AG04450 (cell line): ENCODE results near the gene SLC26A1. TPM values are rescaled to one million over a fixed set of nuclear protein-coding genes. Genes with fewer than 3 reads are reported as not detected.
"Not testable (repeated sequence)": the region's sequence is repeated elsewhere in the genome, so short reads cannot be mapped to it uniquely, and the experiment has no call there.

Experiments
- CTCF ChIA-PET: fragments of 300-600, 350-600 bp; formaldehyde crosslinking; extraction: SDS; loops from one replicate; lab custom pipeline; 2022; ENCODE audit warnings: antibody characterized with exemption, inconsistent platforms; lab: Charles Lee
- POLR2A ChIA-PET: fragments of 350-600 bp; formaldehyde crosslinking; extraction: SDS; loops from one replicate; lab custom pipeline; 2021; ENCODE audit warnings: antibody characterized with exemption, inconsistent platforms; lab: Yijun Ruan, JAX
- DNase-seq: peaks from one replicate; pipeline ENCODE4 v3.0.0-alpha.2; 2011; ENCODE audit warnings: low read depth, low spot score
- H3K27ac ChIP-seq: one replicate; pipeline ENCODE4 v1.5.1; 2012; ENCODE audit warnings: low read depth, low read length, control low read depth
- H3K27me3 ChIP-seq: one replicate; pipeline ENCODE4 v1.6.0; 2012; ENCODE audit warnings: low read length; ENCODE audit not compliant: control insufficient read depth, insufficient read depth
- H3K4me3 ChIP-seq: 2 replicates; pipeline ENCODE4 v1.5.1; 2011; ENCODE audit warnings: mild to moderate bottlenecking, low read depth, low read length, control low read depth
- H3K9me3 ChIP-seq: 2 replicates; pipeline ENCODE4 v1.5.1; 2012; ENCODE audit warnings: low read length; ENCODE audit not compliant: control insufficient read depth, insufficient read depth
- polyA plus RNA-seq: library from polyadenylated mRNA; depleted of rRNA; stranded (reverse); fragments of >200 nt; gene quantifications from 2 replicates; pipeline ENCODE4 v1.2.3, GENCODE V29; 2011
- TF ChIP-seq, protein P1 (sequence below): IDR thresholded peaks from 2 replicates; pipeline ENCODE4 v1.5.1; 2011; ENCODE audit warnings: low read depth, low read length, control low read depth, inconsistent platforms

SLC26A1 gene
- polyA plus RNA-seq, 1 experiment, result 0.05 TPM

DNA sequence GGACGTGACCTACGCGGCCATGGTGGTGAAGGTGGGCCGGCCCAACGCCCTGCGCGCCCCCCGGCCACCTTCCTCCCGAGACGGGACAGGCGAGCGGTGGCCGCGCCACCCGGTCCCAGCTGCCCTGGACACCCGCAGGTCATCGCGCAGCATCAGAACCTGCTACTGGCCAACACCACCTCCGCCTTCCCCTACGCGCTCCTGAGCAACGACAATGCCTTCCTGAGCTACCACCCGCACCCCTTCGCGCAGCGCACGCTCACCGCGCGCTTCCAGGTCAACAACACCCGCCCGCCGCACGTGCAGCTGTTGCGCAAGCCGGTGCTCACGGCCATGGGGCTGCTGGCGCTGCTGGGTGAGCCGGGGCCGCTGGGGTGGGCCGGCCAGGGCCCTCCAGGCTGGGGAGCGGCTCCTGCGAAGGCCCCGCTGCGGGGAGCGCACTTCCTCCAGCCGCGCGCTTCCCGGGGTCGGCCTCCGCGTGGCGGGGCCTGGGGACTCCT lies 9.0 kb upstream of the SLC26A1 start:
- peaks cover 69% of the 10 kb centered on the region for H3K27me3 ChIP-seq
- ChIA-PET CTCF (no interaction called here), POLR2A (interaction anchor here (1.4 kb wide), 1 partner anchor 14 kb away, joined by 4 read pairs; no protein-coding TSS in a partner anchor)
- peaks cover 8% of the 10 kb centered on the region for H3K9me3 ChIP-seq
- no peak for DNase-seq
- TF ChIP-seq, protein P1, sequence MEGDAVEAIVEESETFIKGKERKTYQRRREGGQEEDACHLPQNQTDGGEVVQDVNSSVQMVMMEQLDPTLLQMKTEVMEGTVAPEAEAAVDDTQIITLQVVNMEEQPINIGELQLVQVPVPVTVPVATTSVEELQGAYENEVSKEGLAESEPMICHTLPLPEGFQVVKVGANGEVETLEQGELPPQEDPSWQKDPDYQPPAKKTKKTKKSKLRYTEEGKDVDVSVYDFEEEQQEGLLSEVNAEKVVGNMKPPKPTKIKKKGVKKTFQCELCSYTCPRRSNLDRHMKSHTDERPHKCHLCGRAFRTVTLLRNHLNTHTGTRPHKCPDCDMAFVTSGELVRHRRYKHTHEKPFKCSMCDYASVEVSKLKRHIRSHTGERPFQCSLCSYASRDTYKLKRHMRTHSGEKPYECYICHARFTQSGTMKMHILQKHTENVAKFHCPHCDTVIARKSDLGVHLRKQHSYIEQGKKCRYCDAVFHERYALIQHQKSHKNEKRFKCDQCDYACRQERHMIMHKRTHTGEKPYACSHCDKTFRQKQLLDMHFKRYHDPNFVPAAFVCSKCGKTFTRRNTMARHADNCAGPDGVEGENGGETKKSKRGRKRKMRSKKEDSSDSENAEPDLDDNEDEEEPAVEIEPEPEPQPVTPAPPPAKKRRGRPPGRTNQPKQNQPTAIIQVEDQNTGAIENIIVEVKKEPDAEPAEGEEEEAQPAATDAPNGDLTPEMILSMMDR, result no peak
- H3K4me3 ChIP-seq, result no peak overlapping the region
- no peak overlapping the region for H3K27ac ChIP-seq

DNA sequence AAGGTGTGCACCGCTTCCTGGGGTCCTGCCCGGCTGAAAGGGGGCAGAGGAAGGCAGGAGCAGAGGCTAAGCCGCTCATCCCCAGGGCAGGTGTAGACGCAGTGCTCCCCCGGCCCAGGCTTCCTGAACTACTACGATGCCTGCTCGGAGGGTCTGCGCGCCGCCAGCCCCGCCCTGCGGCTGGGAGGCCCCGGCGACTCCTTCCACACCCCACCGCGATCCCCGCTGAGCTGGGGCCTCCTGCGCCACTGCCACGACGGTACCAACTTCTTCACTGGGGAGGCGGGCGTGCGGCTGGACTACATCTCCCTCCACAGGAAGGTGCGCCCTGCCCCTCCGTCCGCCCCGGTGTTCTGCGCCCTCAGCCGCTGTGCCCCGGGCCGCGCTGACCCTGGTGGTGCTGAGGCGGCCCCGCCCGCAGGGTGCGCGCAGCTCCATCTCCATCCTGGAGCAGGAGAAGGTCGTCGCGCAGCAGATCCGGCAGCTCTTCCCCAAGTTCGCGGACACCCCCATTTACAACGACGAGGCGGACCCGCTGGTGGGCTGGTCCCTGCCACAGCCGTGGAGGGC lies 8.4 kb upstream of the SLC26A1 start:
- ChIA-PET POLR2A (interaction anchor here (1.4 kb wide), 1 partner anchor 14 kb away, joined by 4 read pairs; no protein-coding TSS in a partner anchor), CTCF (no interaction called here)
- TF ChIP-seq, protein P1, result no peak
- H3K27me3 ChIP-seq, result peaks cover 68% of the 10 kb centered on the region
- peaks cover 3% of the 10 kb centered on the region for H3K9me3 ChIP-seq
- no peak overlapping the region for H3K27ac ChIP-seq
- no peak overlapping the region for H3K4me3 ChIP-seq
- no peak for DNase-seq

DNA sequence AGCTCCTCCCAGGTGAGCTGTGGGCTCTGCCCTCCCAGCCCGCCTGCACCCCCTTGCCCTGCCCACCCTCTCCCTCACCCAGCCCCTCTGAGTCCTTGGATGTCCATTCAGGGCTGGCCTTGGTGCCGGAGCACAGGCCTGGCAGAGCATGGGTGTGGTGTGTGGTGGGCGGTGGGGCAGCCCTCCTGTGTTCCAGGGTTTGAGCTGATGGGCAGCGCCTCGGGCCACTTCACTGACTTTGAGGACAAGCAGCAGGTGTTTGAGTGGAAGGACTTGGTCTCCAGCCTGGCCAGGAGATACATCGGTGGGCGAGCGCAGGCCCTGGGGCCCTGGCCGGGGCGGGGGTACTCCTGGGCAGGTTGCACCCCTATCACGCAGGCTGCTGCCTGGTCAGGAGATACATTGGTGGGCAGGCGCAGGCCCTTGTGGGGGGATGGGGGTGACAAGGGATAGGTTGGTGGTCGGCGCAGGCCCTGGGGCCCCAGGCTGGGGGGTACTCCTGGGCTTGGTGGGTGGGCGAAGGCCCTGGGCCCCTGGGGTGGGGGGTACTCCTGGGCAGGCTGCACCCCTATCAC lies 7.6 kb upstream of the SLC26A1 start:
- Histone ChIP-seq H3K27ac (no peak overlapping the region), H3K27me3 (peaks cover 74% of the 10 kb centered on the region), H3K9me3 (no peaks in the 10 kb centered on the region; the same call in 1 of the 2 replicates), H3K4me3 (no peak overlapping the region)
- DNase-seq, result no peak
- CTCF ChIA-PET, result no interaction called here
- POLR2A ChIA-PET, result no interaction called here
- TF ChIP-seq, protein P1, result no peak

DNA sequence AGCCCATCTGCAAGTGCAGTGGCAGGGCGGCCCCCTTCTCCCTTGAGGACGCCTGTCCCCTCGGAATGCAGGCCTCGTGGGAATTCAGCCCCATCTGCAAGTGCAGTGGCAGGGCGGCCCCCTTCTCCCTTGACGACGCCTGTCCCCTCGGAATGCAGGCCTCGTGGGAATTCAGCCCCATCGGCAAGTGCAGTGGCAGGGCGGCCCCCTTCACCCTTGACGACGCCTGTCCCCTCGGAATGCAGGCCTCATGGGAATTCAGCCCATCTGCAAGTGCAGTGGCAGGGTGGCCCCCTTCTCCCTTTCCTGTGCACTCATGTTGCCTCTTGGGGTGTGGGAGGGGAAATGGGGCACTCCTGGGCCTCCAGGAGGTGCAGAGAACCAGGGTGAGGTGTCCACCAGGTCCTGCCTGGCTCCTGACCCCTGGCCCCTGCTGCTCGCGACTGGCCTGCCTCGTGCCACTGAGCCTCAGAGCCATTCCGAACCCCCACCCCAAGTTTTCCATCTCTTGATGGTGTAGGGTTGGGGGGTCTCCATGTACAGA lies 6.8 kb upstream of the SLC26A1 start:
- no peak for DNase-seq
- CTCF ChIA-PET, result no interaction called here
- no peak overlapping the region for H3K4me3 ChIP-seq
- POLR2A ChIA-PET, result no interaction called here
- H3K27ac ChIP-seq, result no peak overlapping the region
- H3K27me3 ChIP-seq, result peaks cover 68% of the 10 kb centered on the region
- no peaks in the 10 kb centered on the region; the same call in 1 of the 2 replicates for H3K9me3 ChIP-seq
- TF ChIP-seq, protein P1, result no peak

DNA sequence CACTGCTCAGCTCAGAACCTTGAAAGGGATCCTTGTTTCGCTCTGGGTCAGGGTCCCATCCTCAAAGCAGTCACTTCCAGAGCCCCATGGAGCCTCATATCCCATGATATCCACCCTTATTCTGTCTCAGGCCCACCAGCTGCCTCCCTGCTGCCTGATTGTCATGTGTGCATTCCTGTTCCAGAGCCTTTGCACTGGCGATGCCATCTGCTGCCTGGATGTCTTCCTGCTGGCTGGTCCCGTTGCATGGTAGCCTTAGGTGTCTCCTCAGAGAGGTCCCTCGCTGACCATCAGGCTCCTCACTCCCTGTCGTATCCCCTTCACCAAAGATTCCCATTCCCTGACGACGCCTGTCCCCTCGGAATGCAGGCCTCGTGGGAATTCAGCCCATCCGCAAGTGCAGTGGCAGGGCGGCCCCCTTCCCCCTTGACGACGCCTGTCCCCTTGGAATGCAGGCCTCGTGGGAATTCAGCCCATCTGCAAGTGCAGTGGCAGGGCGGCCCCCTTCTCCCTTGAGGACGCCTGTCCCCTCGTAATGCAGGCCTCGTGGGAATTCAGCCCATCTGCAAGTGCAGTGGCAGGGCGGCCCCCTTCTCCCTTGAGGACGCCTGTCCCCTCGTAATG lies 6.1 kb upstream of the SLC26A1 start:
- ChIA-PET CTCF (interaction anchor here (0.6 to 1.5 kb wide), 2 partner anchors 12 to 34 kb away, joined by 5 read pairs; no protein-coding TSS in a partner anchor), POLR2A (interaction anchor here (0.6 to 1.1 kb wide), 2 partner anchors 12 to 242 kb away, joined by 3 read pairs; partner anchors contain the start of gene IDUA)
- not testable (repeated sequence) for DNase-seq, H3K27ac ChIP-seq, H3K9me3 ChIP-seq, H3K4me3 ChIP-seq
- H3K27me3 ChIP-seq, result peaks cover 64% of the 10 kb centered on the region
